Activated naive CD4-positive, alpha-beta T cell treated with anti-CD3 and anti-CD28 coated beads, Interleukin-2, amount 50 U/mL, for 24 hours (primary cell): ENCODE measurements around the gene PRPF6.
A peak's percentile ranks its signal among the peaks of the same experiment; 100 is the strongest.
"Not testable (repeated sequence)": the region's sequence is repeated elsewhere in the genome, so short reads cannot be mapped to it uniquely, and the experiment has no call there.

Source experiments
- H3K27ac Mint-ChIP-seq: one replicate; pipeline ENCODE4 v1.8.0; 2021; ENCODE audit warnings: mild to moderate bottlenecking, mixed read lengths
- H3K27me3 Mint-ChIP-seq: one replicate; pipeline ENCODE4 v1.8.0; 2021; ENCODE audit warnings: mixed read lengths
- H3K36me3 Mint-ChIP-seq: one replicate; pipeline ENCODE4 v1.8.0; 2021; ENCODE audit warnings: mixed read lengths
- H3K4me1 Mint-ChIP-seq: one replicate; pipeline ENCODE4 v1.8.0; 2021; ENCODE audit warnings: mixed read lengths
- H3K4me3 Mint-ChIP-seq: one replicate; pipeline ENCODE4 v1.8.0; 2021; ENCODE audit warnings: mild to moderate bottlenecking, mixed read lengths
- H3K9me3 Mint-ChIP-seq: one replicate; pipeline ENCODE4 v1.8.0; 2021; ENCODE audit warnings: mixed read lengths

PRPF6 gene

DNA sequence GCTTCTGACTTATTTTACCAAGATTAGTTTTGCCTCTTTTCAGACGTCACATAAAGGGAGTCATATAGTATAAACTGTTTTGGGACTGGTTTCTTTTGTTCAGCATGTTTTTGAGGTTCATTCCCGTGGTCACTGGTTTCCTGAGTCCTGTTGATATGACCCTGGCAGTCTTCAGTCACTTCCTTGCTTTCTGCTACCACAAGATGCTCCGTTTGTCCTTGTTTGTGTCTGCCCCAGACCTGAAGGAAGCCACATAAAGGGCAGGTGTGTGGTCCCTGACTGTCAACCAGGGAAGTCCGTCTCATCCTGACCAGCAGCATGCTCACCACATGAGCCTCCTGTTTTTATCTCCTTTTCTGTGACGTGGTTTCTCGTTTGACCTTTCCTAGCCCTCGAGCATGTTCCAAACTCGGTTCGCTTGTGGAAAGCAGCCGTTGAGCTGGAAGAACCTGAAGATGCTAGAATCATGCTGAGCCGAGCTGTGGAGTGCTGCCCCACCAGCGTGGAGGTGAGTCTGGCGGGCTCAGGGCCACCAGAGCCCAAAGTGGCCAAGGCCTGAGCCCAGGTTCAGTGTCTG, 29.0 kb downstream of the PRPF6 start:
- H3K36me3 Mint-ChIP-seq: peaks cover 28% of the 10 kb centered on the region
- peak overlapping the region; percentile 79 for H3K27ac Mint-ChIP-seq
- H3K4me1 Mint-ChIP-seq: peaks cover 67% of the 10 kb centered on the region

DNA sequence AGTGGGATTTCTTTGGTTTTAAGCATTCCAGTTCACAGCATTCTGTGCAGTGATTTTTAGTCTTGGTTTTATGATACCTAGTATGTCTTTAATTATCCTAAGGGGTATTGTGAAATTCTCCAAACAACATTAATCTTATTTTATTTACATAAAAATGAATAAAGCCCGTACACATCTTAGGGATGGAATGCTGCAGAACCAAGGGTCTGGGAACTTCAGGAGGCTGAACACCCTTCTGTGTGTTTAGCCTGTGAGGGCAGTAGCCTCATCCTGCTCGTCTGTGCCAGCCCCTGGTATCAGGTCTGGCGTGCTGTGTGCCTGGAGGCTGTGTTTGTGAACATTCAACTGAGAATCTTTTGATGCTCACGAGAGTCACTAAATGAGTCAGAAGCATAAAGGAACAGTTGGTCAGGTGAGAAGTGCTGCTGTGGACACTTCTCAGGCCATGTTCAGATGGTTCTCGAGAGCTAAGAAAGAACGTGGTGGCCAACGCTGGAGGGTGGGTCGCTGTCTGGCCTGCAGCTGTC, 29.8 kb downstream of the PRPF6 start:
- Mint-ChIP-seq H3K27me3 (no peaks in the 10 kb centered on the region), H3K36me3 (peaks cover 30% of the 10 kb centered on the region), H3K9me3 (no peaks in the 10 kb centered on the region), H3K4me1 (peaks cover 67% of the 10 kb centered on the region), H3K4me3 (peak overlapping the region; percentile 60), H3K27ac (peak overlapping the region; percentile 5)

More for the DNA sequence above, 29.0 kb downstream of the PRPF6 start:
- Mint-ChIP-seq H3K27me3 (no peaks in the 10 kb centered on the region), H3K4me3 (peak overlapping the region; percentile 42), H3K9me3 (no peaks in the 10 kb centered on the region)

DNA sequence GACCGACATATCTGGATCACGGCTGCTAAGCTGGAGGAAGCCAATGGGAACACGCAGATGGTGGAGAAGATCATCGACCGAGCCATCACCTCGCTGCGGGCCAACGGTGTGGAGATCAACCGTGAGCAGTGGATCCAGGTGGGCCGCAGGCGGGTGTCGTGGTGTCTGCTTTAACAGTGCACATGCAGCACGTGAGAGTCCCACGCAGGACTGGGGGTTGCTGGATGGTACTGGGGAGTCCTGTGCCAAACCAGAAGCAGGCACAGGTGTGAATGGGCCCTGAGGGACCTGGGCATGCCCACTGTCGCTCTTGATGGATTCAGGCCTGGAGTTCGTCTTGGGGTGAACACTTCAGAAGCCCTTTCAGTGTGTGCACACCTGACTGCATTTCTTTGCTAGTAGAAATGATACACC, 30.4 kb downstream of the PRPF6 start:
- Mint-ChIP-seq H3K27me3 (no peaks in the 10 kb centered on the region), H3K27ac (peak overlapping the region; percentile 85), H3K4me3 (peak overlapping the region; percentile 60), H3K9me3 (no peaks in the 10 kb centered on the region), H3K36me3 (peaks cover 31% of the 10 kb centered on the region), H3K4me1 (peaks cover 67% of the 10 kb centered on the region)

DNA sequence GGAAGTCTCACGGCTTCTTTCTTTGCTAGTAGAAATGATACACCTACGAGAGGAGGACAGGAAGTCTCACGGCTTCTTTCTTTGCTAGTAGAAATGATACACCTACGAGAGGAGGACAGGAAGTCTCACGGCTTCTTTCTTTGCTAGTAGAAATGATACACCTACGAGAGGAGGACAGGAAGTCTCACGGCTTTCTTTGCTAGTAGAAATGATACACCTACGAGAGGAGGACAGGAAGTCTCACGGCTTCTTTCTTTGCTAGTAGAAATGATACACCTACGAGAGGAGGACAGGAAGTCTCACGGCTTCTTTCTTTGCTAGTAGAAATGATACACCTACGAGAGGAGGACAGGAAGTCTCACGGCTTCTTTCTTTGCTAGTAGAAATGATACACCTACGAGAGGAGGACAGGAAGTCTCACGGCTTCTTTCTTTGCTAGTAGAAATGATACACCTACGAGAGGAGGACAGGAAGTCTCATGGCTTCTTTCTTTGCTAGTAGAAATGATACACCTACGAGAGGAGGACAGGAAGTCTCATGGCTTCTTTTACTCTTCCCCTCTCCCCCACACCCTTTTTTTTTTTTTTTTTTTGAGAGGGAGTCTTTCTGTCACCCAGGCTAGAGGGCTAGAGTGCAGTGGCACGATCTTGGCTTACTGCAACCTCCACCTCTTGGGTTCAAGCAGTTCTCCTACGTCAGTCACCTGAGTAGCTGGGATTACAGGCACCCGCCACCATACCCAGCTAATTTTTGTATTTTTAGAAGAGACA, 31.6 kb downstream of the PRPF6 start:
- Mint-ChIP-seq H3K4me1 (peaks cover 68% of the 10 kb centered on the region), H3K4me3 (peak overlapping the region; percentile 58), H3K27ac (peak overlapping the region; percentile 79), H3K36me3 (peaks cover 31% of the 10 kb centered on the region)
- H3K9me3 Mint-ChIP-seq, H3K27me3 Mint-ChIP-seq: not testable (repeated sequence)

DNA sequence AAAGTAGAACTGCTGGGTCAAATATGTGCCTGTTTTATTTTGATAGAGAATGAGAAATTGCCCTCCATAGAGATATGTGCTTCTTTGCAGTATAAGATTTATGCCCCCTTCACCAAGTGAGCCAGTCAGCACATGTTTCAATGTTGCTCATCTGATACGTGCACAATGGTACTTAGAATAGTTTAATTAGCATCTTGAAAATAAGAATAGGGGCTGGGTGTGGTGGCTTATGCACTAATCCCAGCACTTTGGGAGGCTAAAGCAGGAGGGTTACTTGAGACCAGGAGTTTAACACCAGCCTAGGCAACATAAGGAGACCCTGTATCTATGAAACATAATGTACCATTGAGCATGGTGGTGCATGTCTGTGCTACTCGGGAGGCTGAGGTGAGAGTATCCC, 34.7 kb downstream of the PRPF6 start:
- Mint-ChIP-seq H3K9me3 (no peaks in the 10 kb centered on the region), H3K27me3 (no peaks in the 10 kb centered on the region), H3K4me3 (peak overlapping the region; percentile 23), H3K27ac (peak overlapping the region; percentile 8), H3K4me1 (peaks cover 54% of the 10 kb centered on the region), H3K36me3 (peaks cover 27% of the 10 kb centered on the region)

DNA sequence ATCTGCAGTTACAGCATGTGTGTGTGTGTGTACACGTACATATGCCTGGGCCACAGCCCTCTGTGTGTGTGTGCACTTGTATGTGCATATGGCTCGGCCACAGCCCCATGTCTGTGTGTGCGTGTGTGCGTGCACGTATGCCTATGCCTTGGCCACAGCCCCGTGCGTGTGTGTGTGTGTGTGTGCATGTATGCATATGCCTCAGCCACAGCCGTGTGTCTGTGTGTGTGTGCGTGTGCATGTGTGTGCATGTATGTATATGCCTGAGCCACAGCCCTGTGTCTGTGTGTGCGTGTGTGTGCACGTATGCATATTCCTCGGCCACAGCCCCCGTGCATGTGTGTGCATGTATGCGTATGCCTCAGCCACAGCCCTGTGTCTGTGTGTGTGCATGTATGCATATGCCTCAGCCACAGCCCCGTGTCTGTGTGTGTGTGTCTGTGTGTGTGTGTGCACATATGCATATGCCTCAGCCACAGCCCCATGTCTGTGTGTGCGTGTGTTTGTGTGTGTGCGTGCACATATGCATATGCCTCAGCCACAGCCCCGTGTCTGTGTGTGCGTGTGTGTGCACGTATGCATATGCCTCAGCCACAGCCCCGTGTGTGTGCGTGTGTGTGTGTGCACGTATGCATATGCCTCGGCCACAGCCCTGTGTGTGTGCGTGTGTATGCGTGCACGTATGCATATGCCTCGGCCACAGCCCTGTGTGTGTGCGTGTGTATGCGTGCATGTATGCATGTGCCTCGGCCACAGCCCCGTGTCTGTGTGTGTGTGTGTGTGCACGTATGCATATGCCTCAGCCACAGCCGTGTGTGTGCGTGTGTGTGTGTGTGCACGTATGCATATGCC, 40.4 kb downstream of the PRPF6 start:
- Mint-ChIP-seq H3K27ac (no peak overlapping the region), H3K4me3 (no peak overlapping the region), H3K4me1 (peaks cover 33% of the 10 kb centered on the region), H3K36me3 (peaks cover 30% of the 10 kb centered on the region), H3K27me3 (no peaks in the 10 kb centered on the region), H3K9me3 (no peaks in the 10 kb centered on the region)

- Mint-ChIP-seq H3K36me3 (peaks cover 27% of the 10 kb centered on the region), H3K27me3 (no peaks in the 10 kb centered on the region), H3K27ac (peak overlapping the region; percentile 30), H3K4me3 (no peak overlapping the region), H3K9me3 (no peaks in the 10 kb centered on the region), H3K4me1 (peaks cover 26% of the 10 kb centered on the region)
Measured at GRCh38 chr20:64022671-64023360, 41.9 kb downstream of the PRPF6 start.

DNA sequence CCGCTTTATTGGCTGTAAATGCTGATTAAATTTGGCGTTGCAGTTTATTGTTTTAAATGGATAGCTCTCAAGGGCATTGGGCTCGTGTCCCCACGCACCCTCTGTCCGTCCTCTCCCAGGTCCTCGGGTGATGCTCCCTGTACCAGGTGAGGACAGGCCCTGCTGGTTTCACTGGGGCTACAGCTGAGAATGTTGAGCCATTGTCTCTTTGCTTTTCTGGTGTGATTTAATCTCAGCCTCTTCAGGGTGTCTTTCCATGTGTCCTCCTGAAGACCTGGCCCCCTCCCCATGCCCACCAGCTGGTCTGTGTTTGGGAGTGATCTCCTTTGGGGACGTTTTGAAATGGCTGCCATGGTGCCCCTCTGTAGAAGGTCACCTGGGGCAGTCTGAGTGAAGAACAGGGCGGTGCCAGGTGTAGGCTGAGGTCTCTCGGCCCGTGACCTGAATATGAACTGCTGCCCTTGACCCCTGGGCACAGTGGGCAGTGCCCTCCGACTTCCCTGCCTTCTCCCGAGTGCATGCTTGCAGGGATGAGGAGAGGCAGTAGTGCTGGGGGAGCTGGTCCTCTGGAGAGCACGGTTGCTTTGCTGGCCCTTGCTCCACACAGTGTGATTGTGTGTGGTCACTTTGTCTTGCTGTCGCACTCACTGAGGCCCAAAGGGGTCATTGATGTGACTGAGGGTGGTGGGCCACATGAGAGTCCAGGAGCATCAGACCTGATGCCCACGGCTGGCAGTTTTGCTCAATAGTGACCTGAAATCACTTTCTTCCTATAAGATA, 42.6 kb downstream of the PRPF6 start:
- Mint-ChIP-seq H3K9me3 (no peaks in the 10 kb centered on the region), H3K4me3 (no peak overlapping the region), H3K4me1 (peaks cover 23% of the 10 kb centered on the region), H3K27ac (no peak overlapping the region), H3K36me3 (peaks cover 27% of the 10 kb centered on the region), H3K27me3 (no peaks in the 10 kb centered on the region)

DNA sequence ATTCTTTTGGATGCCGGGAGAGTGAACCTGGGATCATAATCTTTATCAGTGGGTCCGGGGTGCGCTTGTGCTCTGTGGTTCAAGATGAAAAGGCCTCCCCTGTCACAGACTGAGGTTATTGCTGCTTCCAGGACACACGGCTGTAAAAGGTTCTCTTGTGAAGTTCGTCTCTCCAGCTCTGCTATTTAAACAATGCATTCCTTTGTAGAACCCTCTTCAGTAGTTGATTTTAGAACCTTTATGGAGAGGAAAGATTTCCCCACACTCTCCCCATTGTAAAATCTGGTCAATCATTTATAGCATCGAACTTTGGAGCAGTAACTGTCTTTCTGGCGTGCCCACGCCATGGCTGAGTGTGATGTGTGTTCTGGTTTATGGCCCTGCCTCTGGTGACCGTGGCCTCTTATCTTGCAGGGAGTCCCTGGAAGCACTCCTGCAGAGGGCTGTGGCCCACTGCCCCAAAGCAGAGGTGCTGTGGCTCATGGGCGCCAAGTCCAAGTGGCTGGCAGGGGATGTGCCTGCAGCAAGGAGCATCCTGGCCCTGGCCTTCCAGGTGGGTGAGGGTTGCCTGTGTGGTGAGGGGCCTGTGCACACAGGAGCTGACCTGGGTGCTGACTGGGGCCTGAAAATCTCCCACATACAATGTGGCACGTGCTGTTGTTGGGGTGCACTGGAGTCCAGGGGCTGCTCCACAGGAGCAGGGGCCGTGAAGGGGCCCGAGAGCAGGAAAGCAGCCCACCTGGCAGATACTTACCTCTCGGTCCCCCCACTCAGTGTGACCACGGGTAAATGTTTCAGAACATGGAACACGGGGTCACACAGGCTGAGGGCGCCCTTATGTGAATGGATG, 43.4 kb downstream of the PRPF6 start:
- Mint-ChIP-seq H3K9me3 (no peaks in the 10 kb centered on the region), H3K27me3 (no peaks in the 10 kb centered on the region)

DNA sequence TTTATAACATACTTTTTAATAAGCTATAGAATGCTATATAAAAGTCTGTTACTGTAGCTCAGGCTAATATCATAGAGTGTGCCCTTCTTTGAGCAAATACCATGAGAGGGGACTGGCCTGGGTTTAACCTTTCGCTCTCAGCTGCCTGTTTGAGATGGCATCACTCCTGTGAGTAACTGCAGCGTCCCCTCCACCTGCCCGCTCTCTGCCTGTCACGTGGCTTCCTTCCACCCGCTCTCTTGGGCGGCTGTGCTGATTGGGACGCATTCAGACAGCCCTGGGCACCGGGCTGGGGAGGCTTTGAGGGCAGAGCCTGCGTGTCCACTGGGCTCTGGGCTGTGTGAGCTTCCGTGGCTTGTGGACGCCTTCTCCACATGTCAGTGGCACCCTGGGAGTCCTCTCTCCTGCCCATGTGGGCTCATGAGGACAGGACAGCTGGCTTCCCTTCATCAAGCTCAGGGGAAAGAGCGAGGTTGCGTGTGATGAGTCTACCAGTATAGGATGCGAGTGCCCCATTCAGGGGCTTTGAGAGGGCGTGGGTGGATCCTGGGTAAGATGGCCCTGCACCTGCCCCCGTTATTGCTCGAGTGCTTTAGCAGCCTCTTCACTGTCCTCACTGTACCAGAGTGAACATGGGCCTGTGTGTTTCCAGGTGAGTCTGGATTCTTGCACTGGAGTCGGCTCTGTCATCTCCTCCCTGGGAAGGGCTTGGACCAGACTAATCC, 44.3 kb downstream of the PRPF6 start:
- Mint-ChIP-seq H3K9me3 (no peaks in the 10 kb centered on the region), H3K4me3 (no peak overlapping the region), H3K27me3 (no peaks in the 10 kb centered on the region), H3K36me3 (peaks cover 16% of the 10 kb centered on the region), H3K4me1 (peaks cover 17% of the 10 kb centered on the region), H3K27ac (no peak overlapping the region)

More for the DNA sequence above, 43.4 kb downstream of the PRPF6 start:
- Mint-ChIP-seq H3K27ac (no peak overlapping the region), H3K4me1 (peaks cover 23% of the 10 kb centered on the region), H3K4me3 (no peak overlapping the region), H3K36me3 (peaks cover 21% of the 10 kb centered on the region)

DNA sequence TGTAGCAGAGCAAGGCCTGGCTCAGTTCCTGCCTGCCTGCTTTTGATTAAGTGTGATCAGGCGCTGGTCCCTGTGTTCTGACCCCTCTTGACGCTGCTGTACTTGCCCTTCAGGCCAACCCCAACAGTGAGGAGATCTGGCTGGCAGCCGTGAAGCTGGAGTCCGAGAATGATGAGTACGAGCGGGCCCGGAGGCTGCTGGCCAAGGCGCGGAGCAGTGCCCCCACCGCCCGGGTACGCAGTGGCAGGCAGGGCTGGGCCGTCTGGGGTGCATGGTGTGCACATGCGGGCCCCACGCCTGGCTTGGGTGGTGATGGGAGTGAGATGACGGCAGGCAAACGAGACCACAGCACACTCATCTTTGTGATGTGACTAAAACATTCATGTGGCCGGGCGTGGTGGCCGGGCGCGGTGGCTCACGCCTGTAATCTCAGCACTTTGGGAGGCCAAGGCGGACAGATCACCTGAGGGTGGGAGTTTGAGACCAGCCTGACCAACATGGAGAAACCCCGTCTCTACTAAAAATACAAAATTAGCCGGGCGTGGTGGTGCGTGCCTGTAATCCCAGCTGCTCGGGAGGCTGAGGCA, 45.0 kb downstream of the PRPF6 start:
- H3K4me1 Mint-ChIP-seq: peaks cover 17% of the 10 kb centered on the region
- H3K36me3 Mint-ChIP-seq: peaks cover 16% of the 10 kb centered on the region

DNA sequence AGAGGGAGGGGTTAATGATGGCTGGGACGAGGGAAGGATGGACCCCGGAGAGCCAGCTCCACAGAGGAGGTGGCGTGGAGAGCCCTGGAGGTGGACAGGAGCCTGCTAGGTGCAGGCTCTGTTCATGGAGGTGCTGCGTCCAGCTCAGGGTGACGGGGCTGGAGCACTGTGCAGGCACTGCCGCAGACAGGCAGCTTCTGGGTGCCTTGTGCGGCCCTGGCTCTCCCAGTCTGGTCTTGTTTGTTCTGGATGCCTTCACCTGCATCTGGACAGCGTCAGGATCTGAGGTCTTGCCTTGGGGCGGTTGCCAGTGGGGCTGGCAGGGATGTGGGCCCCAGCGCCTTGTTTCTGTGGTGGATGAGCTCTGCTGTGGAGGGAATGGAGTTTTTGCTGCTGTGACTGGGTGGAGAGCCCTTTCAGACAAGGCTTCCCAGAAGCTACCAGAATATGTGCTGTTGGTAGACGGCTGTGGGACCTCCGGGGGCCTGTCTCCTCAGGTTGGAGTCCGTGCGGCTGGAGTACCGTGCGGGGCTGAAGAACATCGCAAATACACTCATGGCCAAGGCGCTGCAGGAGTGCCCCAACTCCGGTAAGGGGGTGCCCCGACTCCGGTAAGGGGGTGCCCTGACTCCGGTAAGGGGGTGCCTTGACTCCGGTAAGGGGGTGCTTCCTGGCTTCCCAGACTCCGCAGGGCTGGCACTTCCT, 47.2 kb downstream of the PRPF6 start:
- H3K27me3 Mint-ChIP-seq: no peaks in the 10 kb centered on the region

More for the DNA sequence above, 45.0 kb downstream of the PRPF6 start:
- Mint-ChIP-seq H3K27me3 (no peaks in the 10 kb centered on the region), H3K27ac (no peak overlapping the region), H3K9me3 (no peaks in the 10 kb centered on the region), H3K4me3 (no peak overlapping the region)

More for the DNA sequence above, 47.2 kb downstream of the PRPF6 start:
- Mint-ChIP-seq H3K36me3 (peaks cover 12% of the 10 kb centered on the region), H3K4me1 (peaks cover 7% of the 10 kb centered on the region), H3K9me3 (no peaks in the 10 kb centered on the region), H3K27ac (peak overlapping the region; percentile 30), H3K4me3 (no peak overlapping the region)
